A673 (cell line): Measurements from ENCODE around the gene CYYR1. TPM values are rescaled to one million over a fixed set of nuclear protein-coding genes. Genes with fewer than 3 reads are reported as not detected.

ENCODE experiments used
- BruUV-seq: library from RNA; stranded (reverse); fragments of 400-500 nt; replicated peaks from 2 replicates; lab custom pipeline; 2021; lab: Mats Ljungman, UMichigan
- CTCF ChIA-PET: fragments of 300-600 bp; sonication (Branson Sonifier 250); formaldehyde crosslinking; loops from one replicate; lab custom pipeline; 2022; ENCODE audit warnings: antibody characterized with exemption; lab: Charles Lee
- POLR2A ChIA-PET: fragments of 300-600 bp; sonication (Branson Sonifier 250); formaldehyde crosslinking; loops from one replicate; lab custom pipeline; 2022; ENCODE audit warnings: antibody characterized with exemption; ENCODE audit not compliant: low non-redundant PET; lab: Charles Lee
- DNase-seq: peaks from one replicate; pipeline ENCODE4 v3.0.0-alpha.2; 2015; ENCODE audit warnings: low spot score
- H3K27ac ChIP-seq: fragments of 200-600 bp; sonication (generic); 2 replicates; pipeline ENCODE4 v1.5.1; 2016; ENCODE audit warnings: mixed run types, low read depth, mild to moderate bottlenecking, mixed read lengths, antibody characterized with exemption, low read length; ENCODE audit not compliant: poor library complexity, severe bottlenecking
- H3K27me3 ChIP-seq: fragments of 200-600 bp; sonication (generic); replicated peaks from 2 replicates; pipeline ENCODE4 v1.6.1; 2017; ENCODE audit warnings: mixed run types, low read depth, mild to moderate bottlenecking, mixed read lengths, antibody characterized with exemption, low read length; ENCODE audit not compliant: insufficient read depth, poor library complexity
- H3K36me3 ChIP-seq: fragments of 200-600 bp; sonication (generic); 2 replicates; pipeline ENCODE4 v1.6.1; 2016; ENCODE audit warnings: mixed run types, mild to moderate bottlenecking, mixed read lengths, antibody characterized with exemption, low read length; ENCODE audit not compliant: insufficient read depth, poor library complexity, severe bottlenecking
- H3K4me1 ChIP-seq: fragments of 200-600 bp; sonication (generic); 2 replicates; pipeline ENCODE4 v1.6.1; 2017; ENCODE audit warnings: mixed run types, mild to moderate bottlenecking, mixed read lengths, antibody characterized with exemption, low read length; ENCODE audit not compliant: insufficient read depth, poor library complexity, severe bottlenecking
- H3K4me3 ChIP-seq: fragments of 200-600 bp; sonication (generic); 2 replicates; pipeline ENCODE4 v1.5.1; 2016; ENCODE audit warnings: low read depth, mixed run types, mild to moderate bottlenecking, mixed read lengths, low read length; ENCODE audit not compliant: poor library complexity, severe bottlenecking
- H3K9me3 ChIP-seq: fragments of 200-600 bp; sonication (generic); 2 replicates; pipeline ENCODE4 v1.6.1; 2016; ENCODE audit warnings: mixed run types, low read depth, mild to moderate bottlenecking, mixed read lengths, antibody characterized with exemption, low read length; ENCODE audit not compliant: poor library complexity, severe bottlenecking
- CTCF ChIP-seq: fragments of 300-800, 200-600 bp; sonication (generic); conservative IDR thresholded peaks from 2 replicates; pipeline ENCODE4 v1.5.1; 2017; ENCODE audit warnings: low read depth, mild to moderate bottlenecking, antibody characterized with exemption, low read length, moderate library complexity, mixed read lengths
- EZH2 ChIP-seq: fragments of 200-600 bp; sonication (generic); IDR thresholded peaks from 2 replicates; pipeline ENCODE4 v1.6.1; 2017; ENCODE audit warnings: borderline replicate concordance, low read depth, mild to moderate bottlenecking, mixed read lengths, antibody characterized with exemption, low read length; ENCODE audit not compliant: poor library complexity, severe bottlenecking
- intact Hi-C: fragments of 100-400 bp; cut with micrococcal nuclease; formaldehyde crosslinking; loops from one replicate; pipeline ENCODE4 v1.10.0; 2022; ENCODE audit not compliant: unreplicated experiment
- total RNA-seq: library from RNA; stranded (reverse); gene quantifications from 2 replicates; pipeline ENCODE4 v1.2.3, GENCODE V29; 2021

CYYR1 gene
- total RNA-seq, 1 experiment from 2014 or later, result 96.4 TPM

GRCh38 chr21:26555540-26556146 lies 17.4 kb downstream of the CYYR1 start:
- TF ChIP-seq CTCF (no peak), EZH2 (no peak)
- ChIA-PET CTCF (no interaction called here), POLR2A (no interaction called here)
- Histone ChIP-seq H3K4me3 (no peak overlapping the region), H3K27me3 (no peaks in the 10 kb centered on the region), H3K36me3 (peaks cover 21% of the 10 kb centered on the region), H3K4me1 (peaks cover 38% of the 10 kb centered on the region), H3K27ac (no peak overlapping the region), H3K9me3 (no peaks in the 10 kb centered on the region)
- BruUV-seq, result no TSS peak
- intact Hi-C loops, result loop anchor here (10.0 kb wide), 1 partner anchor 671 kb away; no protein-coding TSS in a partner anchor
- DNase-seq, result no peak

GRCh38 chr21:26554365-26554764 lies 18.7 kb downstream of the CYYR1 start:
- Histone ChIP-seq H3K36me3 (peaks cover 10% of the 10 kb centered on the region), H3K4me1 (peaks cover 47% of the 10 kb centered on the region), H3K9me3 (no peaks in the 10 kb centered on the region), H3K4me3 (no peak overlapping the region), H3K27me3 (no peaks in the 10 kb centered on the region), H3K27ac (no peak overlapping the region)
- no TSS peak for BruUV-seq
- ChIA-PET POLR2A (no interaction called here), CTCF (no interaction called here)
- intact Hi-C loops, result loop anchor here (5.0 to 10.0 kb wide), 2 partner anchors 67 to 670 kb away; no protein-coding TSS in a partner anchor
- TF ChIP-seq CTCF (no peak), EZH2 (no peak)
- no peak for DNase-seq

- no peak overlapping the region for H3K27ac ChIP-seq
- ChIA-PET CTCF (no interaction called here), POLR2A (interaction anchor here (0.6 to 0.7 kb wide), 2 partner anchors 63 to 775 kb away, joined by 3 read pairs; no protein-coding TSS in a partner anchor)
- DNase-seq, result no peak
- no peak overlapping the region for H3K4me3 ChIP-seq
- no peaks in the 10 kb centered on the region for H3K27me3 ChIP-seq
- peaks cover 5% of the 10 kb centered on the region for H3K36me3 ChIP-seq
- H3K9me3 ChIP-seq, result no peaks in the 10 kb centered on the region
- no peak for TF ChIP-seq EZH2
- no peak for TF ChIP-seq CTCF
- BruUV-seq, result no TSS peak
- intact Hi-C loops, result loop anchor here (5.0 to 10.0 kb wide), 2 partner anchors 67 to 669 kb away; no protein-coding TSS in a partner anchor
- H3K4me1 ChIP-seq, result peaks cover 51% of the 10 kb centered on the region
Observed at GRCh38 chr21:26553898-26554297, 19.2 kb downstream of the CYYR1 start.
